Glutamatergic neuron (in vitro differentiated cells): ENCODE results near the gene BANF1. TPM values are rescaled to one million over a fixed set of nuclear protein-coding genes. Genes with fewer than 3 reads are reported as not detected.

Experiments used
- DNase-seq: peaks from one replicate; pipeline ENCODE4 v3.0.0; 2022
- H3K27ac Mint-ChIP-seq: one replicate; pipeline ENCODE4 v1.8.0; 2020; ENCODE audit warnings: mild to moderate bottlenecking, mixed read lengths, inconsistent platforms; ENCODE audit not compliant: unreplicated experiment
- H3K27me3 Mint-ChIP-seq: one replicate; pipeline ENCODE4 v1.8.0; 2020; ENCODE audit warnings: mild to moderate bottlenecking, moderate library complexity, mixed read lengths, inconsistent platforms; ENCODE audit not compliant: unreplicated experiment
- H3K36me3 Mint-ChIP-seq: one replicate; pipeline ENCODE4 v1.8.0; 2020; ENCODE audit warnings: mild to moderate bottlenecking, mixed read lengths, inconsistent platforms; ENCODE audit not compliant: unreplicated experiment
- H3K4me1 Mint-ChIP-seq: one replicate; pipeline ENCODE4 v1.8.0; 2020; ENCODE audit warnings: mild to moderate bottlenecking, low read depth, mixed read lengths, inconsistent platforms; ENCODE audit not compliant: unreplicated experiment
- H3K4me3 Mint-ChIP-seq: one replicate; pipeline ENCODE4 v1.8.0; 2020; ENCODE audit warnings: mild to moderate bottlenecking, mixed read lengths, inconsistent platforms; ENCODE audit not compliant: unreplicated experiment
- H3K9me3 Mint-ChIP-seq: one replicate; pipeline ENCODE4 v1.8.0; 2020; ENCODE audit warnings: mild to moderate bottlenecking, moderate library complexity, mixed read lengths, inconsistent platforms; ENCODE audit not compliant: unreplicated experiment
- CTCF ChIP-seq: fragments of 200-600 bp; sonication (generic); IDR thresholded peaks from one replicate; pipeline ENCODE4 v1.5.0; 2021; ENCODE audit not compliant: partially characterized antibody, unreplicated experiment
- total RNA-seq: library from RNA; stranded (reverse); fragmentation: NEBNext Ultra II Directional; extraction: Animal tissue kit (Norgen Biotek cat#: 25700); gene quantifications from one replicate; pipeline ENCODE4 v1.2.1, GENCODE V29; 2021; ENCODE audit not compliant: unreplicated experiment

BANF1 gene
- total RNA-seq, 1 donor from 2014 or later = 135 TPM

- no peak for TF ChIP-seq CTCF
- H3K4me3 Mint-ChIP-seq = no peak overlapping the region
- no peak overlapping the region for H3K27ac Mint-ChIP-seq
- no peaks in the 10 kb centered on the region for H3K4me1 Mint-ChIP-seq
- no peaks in the 10 kb centered on the region for H3K9me3 Mint-ChIP-seq
- no peak for DNase-seq
- H3K36me3 Mint-ChIP-seq = no peaks in the 10 kb centered on the region
- H3K27me3 Mint-ChIP-seq = no peaks in the 10 kb centered on the region
These were observed 20.1 kb upstream of the BANF1 start for GRCh38 chr11:65981972-65982823.

GRCh38 chr11:65982824-65983588, 19.3 kb upstream of the BANF1 start:
- no peak overlapping the region for H3K4me3 Mint-ChIP-seq
- no peaks in the 10 kb centered on the region for H3K9me3 Mint-ChIP-seq
- no peaks in the 10 kb centered on the region for H3K36me3 Mint-ChIP-seq
- DNase-seq = no peak
- H3K27ac Mint-ChIP-seq = no peak overlapping the region
- TF ChIP-seq CTCF = no peak
- H3K27me3 Mint-ChIP-seq = no peaks in the 10 kb centered on the region
- H3K4me1 Mint-ChIP-seq = no peaks in the 10 kb centered on the region

- no peaks in the 10 kb centered on the region for H3K27me3 Mint-ChIP-seq
- no peak overlapping the region for H3K4me3 Mint-ChIP-seq
- no peak for DNase-seq
- no peaks in the 10 kb centered on the region for H3K4me1 Mint-ChIP-seq
- TF ChIP-seq CTCF = no peak
- no peak overlapping the region for H3K27ac Mint-ChIP-seq
- no peaks in the 10 kb centered on the region for H3K9me3 Mint-ChIP-seq
- no peaks in the 10 kb centered on the region for H3K36me3 Mint-ChIP-seq
These were observed 18.7 kb upstream of the BANF1 start for GRCh38 chr11:65983589-65983987.

GRCh38 chr11:65987336-65987735, 15.0 kb upstream of the BANF1 start:
- H3K27ac Mint-ChIP-seq = no peak overlapping the region

More at GRCh38 chr11:65987336-65987735, 15.0 kb upstream of the BANF1 start:
- H3K27me3 Mint-ChIP-seq = no peaks in the 10 kb centered on the region
- no peaks in the 10 kb centered on the region for H3K9me3 Mint-ChIP-seq
- no peaks in the 10 kb centered on the region for H3K36me3 Mint-ChIP-seq
- H3K4me3 Mint-ChIP-seq = no peak overlapping the region
- no peak for TF ChIP-seq CTCF
- no peaks in the 10 kb centered on the region for H3K4me1 Mint-ChIP-seq
- no peak for DNase-seq
